ENCODE measurements around the gene RPS6KA3.

Gene RPS6KA3

DNA sequence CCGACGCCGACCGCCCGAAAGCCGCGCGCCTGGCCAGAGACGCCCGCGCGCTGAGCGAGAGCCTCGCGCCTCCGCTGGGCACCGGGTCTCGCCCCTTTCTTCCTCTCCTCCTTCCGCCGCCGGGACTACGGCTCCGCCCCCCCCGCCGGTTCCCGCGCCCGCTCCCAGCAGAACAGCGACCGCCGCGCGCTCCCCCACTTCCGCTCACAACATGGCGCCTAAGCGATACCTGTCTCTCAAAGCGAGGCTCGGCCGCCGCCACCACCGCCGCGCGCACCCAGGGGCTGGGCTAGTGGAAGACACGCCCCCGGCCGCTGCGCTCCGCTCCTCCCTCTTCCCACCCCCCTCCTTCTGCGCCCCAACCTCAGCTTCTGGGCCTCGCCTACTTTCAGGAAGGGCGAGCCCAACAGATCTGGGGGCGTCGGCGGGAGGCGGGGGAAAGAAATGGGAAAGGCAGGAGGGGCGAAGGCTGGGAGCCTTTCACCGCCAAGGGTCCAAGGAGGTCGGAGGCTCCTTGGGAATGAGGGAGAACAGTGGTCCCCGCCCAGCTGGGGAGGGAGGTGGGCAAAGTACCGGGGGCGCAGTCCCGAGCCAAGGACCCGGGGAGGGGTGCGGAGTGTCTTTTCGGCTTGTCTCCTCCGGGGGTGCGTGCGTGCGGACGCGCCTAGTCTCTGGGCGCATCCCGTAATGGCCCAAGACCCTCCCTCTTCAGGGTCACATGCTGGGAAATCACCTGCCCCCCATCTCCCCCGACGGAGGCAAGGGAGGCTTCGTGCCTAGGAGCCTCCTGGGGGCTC, at the start of gene RPS6KA3:
TSS of gene RPS6KA3 (minus strand) at position 100 of the 797 bp plus-strand sequence. CDS start 277 bp downstream, outside the sequence.
- peak; percentile 79 for DNase-seq

- DNase-seq = no peak
Observed at GRCh38 chrX:20315140-20315539, 48.4 kb upstream of the RPS6KA3 start.

- DNase-seq = no peak
Observed at GRCh38 chrX:20313899-20314298, 47.2 kb upstream of the RPS6KA3 start.

- no peak for DNase-seq
Observed at GRCh38 chrX:20312018-20312417, 45.3 kb upstream of the RPS6KA3 start.

DNA sequence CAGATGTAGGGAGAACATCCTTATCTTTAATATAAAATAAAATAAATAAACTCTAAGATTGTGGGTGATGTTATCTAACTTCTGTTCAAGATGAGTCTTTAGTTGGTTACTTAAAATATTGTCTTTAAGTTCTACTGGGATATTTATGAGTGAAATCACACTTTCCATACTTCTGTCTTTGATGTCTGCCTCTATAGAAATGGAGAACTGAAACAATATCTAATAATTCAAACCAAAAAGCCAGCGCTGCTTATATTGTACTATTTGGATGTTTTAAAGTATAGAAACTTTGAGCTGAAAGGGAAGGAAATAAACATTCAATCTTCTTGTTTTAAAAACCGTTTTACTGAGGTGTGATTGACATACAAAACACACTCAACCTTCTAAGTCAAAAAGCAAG, 44.8 kb upstream of the RPS6KA3 start:
- DNase-seq = no peak

DNA sequence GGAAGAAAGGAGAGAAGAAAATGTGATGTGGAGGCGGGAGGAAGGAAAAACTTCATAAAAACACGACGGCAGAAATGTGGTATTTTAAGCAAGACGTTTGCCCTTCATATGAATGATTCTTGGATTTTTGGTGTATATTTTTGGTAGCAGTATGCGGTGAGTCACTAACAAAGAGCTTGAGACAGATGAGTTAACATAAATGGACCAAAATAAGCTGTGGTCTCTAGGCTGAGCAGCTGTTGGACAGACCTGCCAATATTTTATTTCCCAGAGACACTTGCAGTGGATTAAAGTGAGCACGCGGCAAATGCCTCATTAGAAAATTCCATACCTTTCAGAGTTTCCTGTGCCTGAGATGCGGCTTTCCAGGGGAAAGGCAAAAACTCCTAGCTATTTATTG, 43.1 kb upstream of the RPS6KA3 start:
- no peak for DNase-seq

- DNase-seq = no peak
Observed at GRCh38 chrX:20306668-20307067, 40.0 kb upstream of the RPS6KA3 start.

DNA sequence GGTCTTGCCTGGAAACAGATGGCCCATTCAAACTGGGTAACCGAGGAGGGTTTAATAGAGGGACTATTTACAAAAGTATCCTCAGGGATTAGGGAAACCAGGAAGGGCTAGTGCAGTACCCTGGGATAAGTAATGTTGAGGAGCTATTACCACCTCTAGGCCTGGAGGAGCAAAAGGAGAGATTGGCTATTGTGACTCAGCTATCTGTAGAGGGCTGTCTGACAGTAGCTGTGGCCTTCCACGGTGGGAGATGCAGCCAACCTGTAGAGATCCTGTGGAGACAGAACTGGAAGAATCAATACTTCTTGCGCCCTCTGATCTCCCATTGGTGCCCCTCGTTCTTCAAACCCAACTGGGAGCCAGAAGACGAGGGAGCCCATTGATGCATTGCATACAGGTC, 34.1 kb upstream of the RPS6KA3 start:
- DNase-seq = no peak

DNA sequence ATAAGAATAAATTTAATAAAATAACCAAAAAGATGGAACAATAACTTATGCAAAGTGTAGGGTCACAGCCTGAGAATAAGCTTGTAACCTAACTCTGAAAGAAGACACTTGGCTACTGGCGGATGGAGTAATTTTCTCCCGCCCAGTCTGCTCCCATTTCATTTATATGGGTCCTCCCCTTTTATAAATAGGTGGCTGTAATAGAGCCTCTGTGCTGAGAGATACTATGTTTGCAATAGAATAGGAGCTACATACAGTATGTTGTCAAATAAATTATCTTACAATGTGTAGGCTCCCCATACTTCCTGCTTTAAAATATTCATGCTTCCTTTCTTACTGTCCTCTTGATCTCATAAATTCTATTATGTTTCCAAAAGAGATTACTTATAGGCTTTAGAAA, 28.2 kb upstream of the RPS6KA3 start:
- no peak for DNase-seq

DNA sequence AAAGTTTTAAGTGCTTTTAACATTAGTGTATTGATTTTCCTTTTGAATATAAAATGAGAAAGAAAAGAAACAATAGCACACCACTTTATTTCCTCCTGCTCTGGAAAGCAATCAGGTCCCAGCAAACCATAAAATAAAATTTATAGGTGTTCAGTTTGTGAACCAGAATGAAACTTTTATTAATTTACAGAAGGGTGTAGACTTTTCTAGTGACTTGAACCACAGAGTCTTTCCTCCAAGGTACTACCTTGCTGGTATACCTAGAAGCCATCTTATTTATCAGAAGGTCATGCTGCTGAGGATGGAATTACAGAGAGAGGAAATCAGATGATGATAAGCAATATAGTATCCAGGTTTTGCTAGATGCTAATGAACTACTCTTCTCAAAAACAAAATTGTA, 27.6 kb upstream of the RPS6KA3 start:
- DNase-seq = no peak

DNA sequence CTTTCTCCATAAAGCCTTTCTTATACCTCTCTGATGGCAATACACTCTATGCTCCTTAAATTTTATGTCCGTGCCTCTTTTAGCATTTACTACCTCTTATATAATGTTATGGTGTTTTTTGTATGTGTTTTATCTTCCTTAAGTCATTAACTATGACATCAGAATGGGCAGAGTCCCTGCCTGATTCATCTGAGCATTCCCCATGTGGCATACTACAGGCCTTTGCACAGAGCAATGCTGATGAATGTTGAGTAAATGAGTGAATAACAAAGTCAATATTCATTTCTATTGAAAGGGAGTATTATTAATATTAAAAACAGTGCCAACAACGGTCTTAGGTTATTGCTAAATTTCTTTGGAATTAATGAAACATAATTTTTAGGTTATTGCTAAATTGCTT, 18.8 kb upstream of the RPS6KA3 start:
- DNase-seq = no peak

GRCh38 chrX:20284992-20285391, 18.3 kb upstream of the RPS6KA3 start:
- no peak for DNase-seq

- no peak for DNase-seq
Observed at GRCh38 chrX:20284444-20284843, 17.7 kb upstream of the RPS6KA3 start.

DNA sequence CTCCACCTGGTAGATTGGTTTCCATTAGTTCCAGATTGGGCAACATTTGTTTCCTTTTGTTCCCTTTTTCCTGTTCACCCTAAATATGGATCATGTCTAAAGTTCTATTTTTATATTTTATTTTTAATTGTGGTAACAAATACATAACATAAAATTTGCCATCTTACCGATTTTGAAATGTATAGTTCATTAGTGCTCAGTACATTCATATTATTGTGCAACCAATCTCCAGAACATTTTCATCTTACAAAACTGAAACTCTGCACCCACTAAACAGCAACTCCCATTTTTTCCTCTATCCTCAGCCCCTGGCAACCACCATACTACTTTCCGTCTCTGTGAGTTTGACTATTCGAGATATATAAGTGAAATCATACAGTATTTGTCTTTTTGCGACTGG, 14.2 kb upstream of the RPS6KA3 start:
- DNase-seq = no peak

DNA sequence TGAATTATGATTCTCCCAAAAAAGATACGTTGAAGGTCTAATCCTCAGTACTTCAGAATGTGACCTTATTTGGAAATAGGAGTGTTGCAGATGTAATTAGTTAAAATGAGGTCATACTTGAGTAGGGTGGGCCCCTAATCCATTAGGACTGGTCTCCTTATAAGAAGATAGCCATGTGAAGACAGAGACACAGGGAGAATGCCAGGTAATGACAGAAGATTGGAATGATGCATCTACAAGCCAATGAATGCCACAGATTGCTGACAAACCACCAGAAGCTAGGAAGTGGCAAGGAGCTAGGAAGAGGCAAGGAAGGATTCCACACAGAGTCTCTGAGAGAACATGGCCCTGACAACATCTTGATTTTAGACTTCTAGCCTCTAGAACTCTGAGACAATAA, 7.4 kb upstream of the RPS6KA3 start:
- no peak for DNase-seq

GRCh38 chrX:20271730-20272129, 5.0 kb upstream of the RPS6KA3 start:
- DNase-seq = no peak

DNA sequence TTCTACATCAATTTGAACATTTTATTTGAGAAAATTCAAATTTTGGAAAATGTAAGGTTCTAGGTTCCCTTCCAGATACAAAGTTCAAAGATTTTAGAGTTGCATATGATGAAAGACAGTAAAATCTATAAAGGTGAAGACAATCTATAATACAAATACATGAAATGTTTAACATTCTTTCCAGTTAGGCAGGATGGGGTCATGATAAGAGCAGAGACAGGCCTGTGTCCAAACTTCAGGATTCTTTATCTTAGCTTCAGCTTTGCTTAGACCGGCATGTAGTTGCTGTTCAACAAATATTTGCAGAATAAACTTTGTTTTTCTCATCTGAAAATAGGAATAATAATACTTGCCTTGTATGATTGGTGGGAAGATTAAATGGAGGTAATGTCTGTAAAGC, 4.5 kb upstream of the RPS6KA3 start:
- DNase-seq = no peak

DNA sequence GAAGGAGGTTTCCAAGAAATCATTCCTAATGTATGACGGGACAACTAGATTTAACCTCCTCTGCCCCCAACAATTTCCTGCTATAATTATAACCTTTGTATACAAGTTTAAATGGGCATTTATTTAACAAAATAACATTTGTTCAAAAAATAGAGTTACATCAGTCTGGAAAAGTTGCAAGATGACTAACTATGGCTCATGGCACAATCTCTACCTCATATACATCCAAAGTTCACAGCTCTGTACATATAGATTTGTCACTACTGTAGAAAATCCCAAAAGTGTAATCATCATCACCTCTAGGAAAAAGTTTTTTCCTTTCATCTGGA, 3.8 kb upstream of the RPS6KA3 start:
- no peak for DNase-seq

DNA sequence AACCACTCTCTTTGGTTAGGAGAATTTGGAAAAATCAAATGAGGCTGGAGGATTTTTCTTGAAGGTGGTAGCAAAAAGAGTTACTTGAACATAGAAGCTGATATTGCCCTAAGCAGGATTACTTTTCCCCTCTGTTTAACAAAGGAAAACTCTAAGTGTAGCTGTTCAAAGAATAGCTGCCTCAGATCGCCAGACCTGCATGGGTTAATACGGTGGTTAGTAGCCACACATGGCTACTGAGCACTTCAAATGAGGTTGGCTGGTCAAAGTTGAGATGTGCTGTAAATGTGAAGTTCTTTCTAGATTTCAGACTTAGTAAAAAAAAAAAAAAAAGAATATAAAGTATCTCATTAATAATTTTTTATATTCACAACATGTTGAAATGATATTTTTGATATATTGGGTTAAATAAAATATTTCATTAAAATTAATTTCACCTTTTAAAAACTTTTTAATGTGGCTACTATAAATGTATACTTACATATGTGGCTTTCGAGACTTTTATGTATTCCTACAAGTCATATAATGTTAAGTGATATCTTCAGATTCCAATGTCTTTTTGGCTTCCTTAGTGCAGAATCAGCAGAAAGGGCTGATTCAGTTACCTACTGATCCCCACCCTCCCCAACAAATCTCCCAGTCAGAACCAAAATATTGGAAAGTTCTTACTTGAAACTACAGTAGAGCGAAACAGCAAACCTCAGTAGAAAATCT, 3.3 kb upstream of the RPS6KA3 start:
- no peak for DNase-seq

DNA sequence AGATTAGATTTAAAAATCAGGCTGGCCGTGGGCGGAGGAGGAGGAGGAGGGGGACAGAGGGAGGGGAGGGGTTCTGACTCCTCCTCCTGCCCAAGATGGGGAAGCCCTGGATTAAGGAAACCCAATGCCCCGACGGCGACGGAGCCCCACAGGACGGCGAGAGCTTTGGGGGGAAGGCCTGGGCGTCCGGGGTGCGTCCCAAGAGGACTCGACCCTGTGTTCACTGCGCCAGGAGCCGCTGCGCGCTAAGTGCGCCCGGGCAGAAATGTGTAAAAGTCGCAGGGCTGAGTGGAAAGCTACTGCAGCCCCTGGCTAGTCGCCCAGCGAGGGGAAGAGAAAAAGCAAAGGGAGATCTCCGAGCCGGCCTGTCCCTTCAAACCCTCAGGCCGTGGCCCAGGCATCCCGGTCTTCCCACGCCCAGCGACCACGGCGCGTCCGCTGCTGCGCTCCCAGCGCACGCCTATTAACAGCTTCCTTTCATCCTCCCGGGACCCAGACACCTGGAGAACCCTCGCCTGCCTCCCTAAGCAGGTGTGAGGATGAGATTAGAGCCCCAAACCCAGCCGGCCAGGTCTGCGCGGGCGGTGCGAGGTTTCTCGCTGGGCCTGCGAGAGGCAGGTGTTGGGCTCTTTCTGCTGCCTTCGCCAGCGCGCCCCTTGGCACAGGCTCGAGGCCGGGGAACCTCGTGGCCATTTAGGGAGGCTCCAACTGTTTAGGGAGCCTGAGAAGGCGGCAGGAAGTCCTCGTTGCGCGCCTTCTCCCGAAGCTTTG, 1.4 kb upstream of the RPS6KA3 start:
- DNase-seq = no peak

DNA sequence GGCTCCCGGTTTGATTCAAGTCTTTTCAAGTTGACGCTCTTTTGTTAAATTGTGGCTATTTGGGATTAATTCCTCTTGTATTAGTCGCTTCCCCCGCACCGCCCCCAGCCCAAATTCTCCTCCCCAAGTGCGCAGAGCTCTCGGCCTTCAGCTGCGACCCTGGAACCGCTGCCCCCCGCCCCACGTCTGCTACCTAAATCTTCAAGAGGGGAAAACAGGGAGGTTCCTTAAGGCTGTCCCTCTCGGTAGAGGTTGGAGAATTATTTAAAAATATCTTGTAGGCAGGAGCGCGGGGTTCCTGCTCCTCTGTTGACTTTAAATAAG, 860 bp upstream of the RPS6KA3 start:
- no peak for DNase-seq

GRCh38 chrX:20265726-20266681, 705 bp downstream of the RPS6KA3 start:
- peak; percentile 27 for DNase-seq

GRCh38 chrX:20265221-20265725, 1.4 kb downstream of the RPS6KA3 start:
- DNase-seq = no peak
